HepG2 (cell line): Measurements from ENCODE around the gene SCRT2. TPM values are rescaled to one million over a fixed set of nuclear protein-coding genes. Genes with fewer than 3 reads are reported as not detected.

Experiments
- ATAC-seq: fragments of 200-7000 bp; cut with Tn5 transposase; 3 replicates; pipeline ENCODE4 v1.9.1; 2020; ENCODE audit warnings: mild to moderate bottlenecking, moderate library complexity
- BruUV-seq: library from RNA; stranded (reverse); fragments of 400-500 nt; replicated peaks from 2 replicates; lab custom pipeline; 2021; lab: Mats Ljungman, UMichigan
- CTCF ChIA-PET: fragments of 300-600 bp; formaldehyde crosslinking; extraction: SDS; loops from one replicate; lab custom pipeline; 2021; ENCODE audit warnings: low total read pairs, inconsistent platforms, low intra/inter-chr PET ratio; lab: Yijun Ruan, JAX
- POLR2A ChIA-PET: fragments of 350-600 bp; sonication (Branson Sonifier 250); formaldehyde crosslinking; loops from one replicate; lab custom pipeline; 2020; ENCODE audit warnings: antibody characterized with exemption, inconsistent platforms; lab: Yijun Ruan, JAX
- DNase-seq: peaks from one replicate; pipeline ENCODE4 v3.0.0-alpha.2; 2015; ENCODE audit warnings: low spot score
- FAIRE-seq: peaks from 3 replicates; lab custom pipeline; 2011; peaks lifted over from hg19 to GRCh38; lab: Jason Lieb, UNC
- H2AFZ ChIP-seq: one replicate; pipeline ENCODE4 v1.6.1; 2011; ENCODE audit warnings: low read length, inconsistent platforms
- H3K27ac ChIP-seq: fragments of 300-600 bp; 3 replicates; pipeline ENCODE4 v1.8.0; 2011; ENCODE audit warnings: mixed run types, mild to moderate bottlenecking, mixed read lengths, low read length, inconsistent platforms; ENCODE audit not compliant: insufficient read depth; ENCODE audit errors: extremely low read length
- H3K27me3 ChIP-seq, 2 experiments: fragments of 200-600 bp in 1 of 2; 2 replicates in 1 of 2; 3 replicates in 1 of 2; pipeline versions ENCODE4 v1.6.0 to v1.8.0; 2011; ENCODE audit warnings: low read length in 2 of 2, mild to moderate bottlenecking in 2 of 2, moderate library complexity in 2 of 2, inconsistent platforms in 1 of 2; ENCODE audit not compliant: insufficient read depth in 2 of 2, control insufficient read depth in 1 of 2
- H3K36me3 ChIP-seq, 2 experiments: fragments of 200-600 bp in 1 of 2; replicated peaks in 1 of 2; 2 replicates in 1 of 2; 3 replicates in 1 of 2; pipeline versions ENCODE4 v1.5.1 to v1.8.0; 2011; ENCODE audit warnings: low read length in 2 of 2, inconsistent platforms in 1 of 2; ENCODE audit not compliant: insufficient read depth in 2 of 2, control insufficient read depth in 1 of 2
- H3K4me1 ChIP-seq: 2 replicates; pipeline ENCODE4 v1.5.1; 2012; ENCODE audit warnings: low read length, inconsistent platforms; ENCODE audit not compliant: insufficient read depth
- H3K4me2 ChIP-seq: 2 replicates; pipeline ENCODE4 v1.6.0; 2011; ENCODE audit warnings: low read depth, low read length, inconsistent platforms
- H3K4me3 ChIP-seq, 3 experiments: fragments of 200-600 bp in 1 of 3; sonication (generic), shearing (Covaris generic) in 1 of 3; replicated peaks in 1 of 3; 2 replicates each; pipeline ENCODE4 v1.5.1; 2011 to 2016; ENCODE audit warnings: low read length in 3 of 3, inconsistent platforms in 2 of 3, low read depth in 2 of 3, mild to moderate bottlenecking in 2 of 3, control low read depth in 1 of 3, mixed read lengths in 1 of 3; ENCODE audit not compliant: insufficient read depth in 1 of 3
- H3K79me2 ChIP-seq: one replicate; pipeline ENCODE4 v1.6.1; 2011; ENCODE audit warnings: low read length, inconsistent platforms; ENCODE audit not compliant: insufficient read depth
- H3K9ac ChIP-seq: 2 replicates; pipeline ENCODE4 v1.6.0; 2011; ENCODE audit warnings: mild to moderate bottlenecking, low read depth, low read length, inconsistent platforms; ENCODE audit not compliant: insufficient read depth
- H3K9me3 ChIP-seq: 2 replicates; pipeline ENCODE4 v1.5.1; 2012; ENCODE audit warnings: mild to moderate bottlenecking, low read length
- H4K20me1 ChIP-seq: 2 replicates; pipeline ENCODE4 v1.6.0; 2011; ENCODE audit warnings: inconsistent platforms, mild to moderate bottlenecking, low read length, moderate library complexity; ENCODE audit not compliant: insufficient read depth
- BHLHE40 ChIP-seq: IDR thresholded peaks from 2 replicates; pipeline ENCODE4 v1.6.1; 2011; ENCODE audit warnings: low read length, improper control_type of control experiment
- CENPX ChIP-seq: sonication (generic); formaldehyde crosslinking; IDR thresholded peaks from 2 replicates; pipeline ENCODE4 v1.9.0; 2021; ENCODE audit warnings: mild to moderate bottlenecking, missing genetic modification reagents, moderate library complexity
- DNMT1 ChIP-seq: sonication (generic); formaldehyde crosslinking; IDR thresholded peaks from 2 replicates; pipeline ENCODE4 v1.5.1; 2020; ENCODE audit warnings: mild to moderate bottlenecking, missing genetic modification reagents
- ETV5 ChIP-seq: IDR thresholded peaks from 2 replicates; pipeline ENCODE4 v1.6.1; 2018; ENCODE audit warnings: missing biosample characterization, missing genetic modification reagents, inconsistent platforms, borderline replicate concordance
- ETV6 ChIP-seq: sonication (generic); formaldehyde crosslinking; conservative IDR thresholded peaks from 2 replicates; pipeline ENCODE4 v1.4.0; 2020; ENCODE audit warnings: missing genetic modification reagents
- MTERF4 ChIP-seq: sonication (generic); formaldehyde crosslinking; IDR thresholded peaks from 2 replicates; pipeline ENCODE4 v1.8.0; 2023; ENCODE audit warnings: mild to moderate bottlenecking, missing genetic modification reagents
- MTF2 ChIP-seq: sonication (generic); formaldehyde crosslinking; IDR thresholded peaks from 2 replicates; pipeline ENCODE4 v1.5.0; 2020; ENCODE audit warnings: missing genetic modification reagents, borderline replicate concordance
- NONO ChIP-seq, 2 experiments: fragments of 450-650 bp in 1 of 2; sonication (generic) in 1 of 2; formaldehyde crosslinking in 1 of 2; IDR thresholded peaks in 1 of 2; conservative IDR thresholded peaks in 1 of 2; 2 replicates each; pipeline versions ENCODE4 v1.6.1 to v1.8.0; 2017 to 2022; ENCODE audit warnings: mild to moderate bottlenecking in 1 of 2, missing genetic modification reagents in 1 of 2, moderate library complexity in 1 of 2
- RXRA ChIP-seq: sonication (generic); formaldehyde crosslinking; IDR thresholded peaks from 2 replicates; pipeline ENCODE4 v1.5.1; 2020; ENCODE audit warnings: missing genetic modification reagents
- SOX6 ChIP-seq, 2 experiments: fragments of 450-650 bp in 1 of 2; sonication (generic) in 1 of 2; formaldehyde crosslinking in 1 of 2; IDR thresholded peaks; 2 replicates each; pipeline versions ENCODE4 v1.4.0 to v1.6.1; 2017 to 2020; ENCODE audit warnings: antibody characterized with exemption in 1 of 2, mild to moderate bottlenecking in 1 of 2, missing genetic modification reagents in 1 of 2
- TOPORS ChIP-seq: sonication (generic); formaldehyde crosslinking; IDR thresholded peaks from 2 replicates; pipeline ENCODE4 v1.8.0; 2023; ENCODE audit warnings: mild to moderate bottlenecking, missing genetic modification reagents
- ZBTB21 ChIP-seq: sonication (generic); formaldehyde crosslinking; IDR thresholded peaks from 2 replicates; pipeline ENCODE4 v1.4.0; 2020; ENCODE audit warnings: missing genetic modification reagents
- ZFP1 ChIP-seq: IDR thresholded peaks from 2 replicates; pipeline ENCODE4 v1.6.1; 2016
- ZFX ChIP-seq: sonication (generic); formaldehyde crosslinking; IDR thresholded peaks from 2 replicates; pipeline ENCODE4 v1.4.0; 2020; ENCODE audit warnings: mild to moderate bottlenecking, low read depth, missing genetic modification reagents, moderate library complexity
- ZMAT5 ChIP-seq: sonication (generic); formaldehyde crosslinking; IDR thresholded peaks from 2 replicates; pipeline ENCODE4 v1.5.0; 2020; ENCODE audit warnings: mild to moderate bottlenecking, low read depth, missing genetic modification reagents, borderline replicate concordance
- ZNF10 ChIP-seq: sonication (generic); formaldehyde crosslinking; IDR thresholded peaks from 2 replicates; pipeline ENCODE4 v1.4.0; 2020; ENCODE audit warnings: mild to moderate bottlenecking, low read depth, missing genetic modification reagents, borderline replicate concordance
- ZNF263 ChIP-seq: sonication (generic); formaldehyde crosslinking; IDR thresholded peaks from 2 replicates; pipeline ENCODE4 v1.4.0; 2020; ENCODE audit warnings: missing genetic modification reagents
- ZNF329 ChIP-seq: sonication (generic); formaldehyde crosslinking; IDR thresholded peaks from 2 replicates; pipeline ENCODE4 v1.9.0; 2021; ENCODE audit warnings: low read depth, mild to moderate bottlenecking, missing genetic modification reagents
- ZNF567 ChIP-seq: sonication (generic); formaldehyde crosslinking; IDR thresholded peaks from 2 replicates; pipeline ENCODE4 v1.8.1; 2023; ENCODE audit warnings: mild to moderate bottlenecking, missing genetic modification reagents, borderline replicate concordance
- ZNF768 ChIP-seq: sonication (generic); formaldehyde crosslinking; IDR thresholded peaks from 2 replicates; pipeline ENCODE4 v1.4.0; 2020; ENCODE audit warnings: missing genetic modification reagents
- WGBS: methylation state at CpG from one replicate; pipeline ENCODE4 v1.1.6; 2017; ENCODE audit warnings: low lambda C conversion rate; 5-methylcytosine and 5-hydroxymethylcytosine counted together
- in situ Hi-C: cut with HindIII; loops from 2 replicates; pipeline ENCODE4 v1.10.0; 2017; ENCODE audit warnings: low pct_unique_long_range_greater_than_20kb; ENCODE audit not compliant: extremely low pct_ligation_motif_present
- intact Hi-C: fragments of 100-400 bp; cut with micrococcal nuclease; formaldehyde crosslinking; loops from one replicate; pipeline ENCODE4 v1.10.0; 2022; ENCODE audit not compliant: unreplicated experiment
- polyA plus RNA-seq, 8 experiments: library from polyadenylated mRNA; depleted of rRNA in 3 of 8; stranded (reverse) in 7 of 8; unstranded in 1 of 8; fragments of >200 nt; fragmentation: Illumina TruSeq in 4 of 8; extraction: Trizol in 4 of 8; gene quantifications; 2 replicates each; pipeline versions ENCODE4 v1.2.1 to v1.2.3, GENCODE V29; 2011 to 2016; ENCODE audit warnings: low read depth in 4 of 8, missing spikeins in 1 of 8, mixed read lengths in 1 of 8; ENCODE audit not compliant: insufficient read depth in 1 of 8
- total RNA-seq, 5 experiments: library from RNA; depleted of rRNA; stranded (reverse); fragments of >200 nt; fragmentation: Illumina TruSeq; extraction: Trizol; gene quantifications; 2 replicates each; pipeline ENCODE4 v1.2.3, GENCODE V29; 2016; ENCODE audit warnings: low read depth in 1 of 5

The SCRT2 gene
- total and polyA plus RNA-seq, 2 of the 13 experiments (the other 11 are each of a cell fraction or from before 2014, with no cell fraction given), result not detected

GRCh38 chr20:618980-619379 is 56.6 kb downstream of the SCRT2 start (continued):
- TF ChIP-seq SOX6 (IDR thresholded peaks at IDR 0.05) (no peak), SOX6 (CRISPR knock-in tag; IDR thresholded peaks at IDR 0.05) (0 out of 2 replicates have a peak, but pooled peaks have one; percentile 14), DNMT1 (CRISPR knock-in tag) (no peak), ZNF567 (CRISPR knock-in tag) (no peak), ZNF329 (CRISPR knock-in tag) (no peak)
- TF ChIP-seq, all 625 proteins: peak for 13

GRCh38 chr20:617934-618690 is 57.5 kb downstream of the SCRT2 start:
- H3K4me2 ChIP-seq, result no peak overlapping the region
- no peak for ATAC-seq
- no peak overlapping the region for H2AFZ ChIP-seq
- no TSS peak for BruUV-seq
- no peak overlapping the region for H3K27ac ChIP-seq
- POLR2A ChIA-PET, result no interaction called here
- no peak for TF ChIP-seq TOPORS (CRISPR knock-in tag)
- TF ChIP-seq ZFP1 (CRISPR knock-in tag), result no peak
- no peak for TF ChIP-seq RXRA
- no peak for TF ChIP-seq BHLHE40
- no peak for TF ChIP-seq ZBTB21 (CRISPR knock-in tag)
- no peak for TF ChIP-seq ETV6 (CRISPR knock-in tag)
- TF ChIP-seq ZNF10 (CRISPR knock-in tag), result no peak
- TF ChIP-seq ZFX, result no peak
- no peak for TF ChIP-seq ETV5 (CRISPR knock-in tag)
- TF ChIP-seq ZMAT5, result no peak
- TF ChIP-seq ZNF768 (CRISPR knock-in tag), result no peak
- no peak for TF ChIP-seq MTF2
- no peak for TF ChIP-seq ZNF263
- TF ChIP-seq NONO (IDR thresholded peaks at IDR 0.05), result no peak
- no peak for TF ChIP-seq NONO (CRISPR knock-in tag; conservative IDR thresholded peaks at IDR 0.05)
- no peak for TF ChIP-seq MTERF4 (CRISPR knock-in tag)
- no peak for TF ChIP-seq CENPX (CRISPR knock-in tag)
- TF ChIP-seq, all 625 proteins: peak for 0
- under 1% methylated on average over 4 of the region's 4 CpGs for WGBS
- Histone ChIP-seq H3K9ac (no peak overlapping the region), H3K27me3 (peaks cover 0 to 42% of the 10 kb centered on the region in 2 experiments; a peak in 3 of 5 replicates), H3K9me3 (peaks cover 5% of the 10 kb centered on the region; the same call in 1 of the 2 replicates), H3K79me2 (no peaks in the 10 kb centered on the region), H3K4me1 (peaks cover 6% of the 10 kb centered on the region), H3K4me3 (no peak overlapping the region), H4K20me1 (no peaks in the 10 kb centered on the region), H3K36me3 (no peaks in the 10 kb centered on the region)
- FAIRE-seq (no peak), DNase-seq (no peak)
- intact Hi-C loops, result no loop called here
- in situ Hi-C loops, result no loop called here
- CTCF ChIA-PET, result no interaction called here
